Hematopoietic multipotent progenitor cell treated with erythropoietin and hydrocortisone succinate and interleukin-3 and kit ligand, for 4 days (in vitro differentiated cells): ENCODE data around the gene CNN2.

ENCODE experiments used
- DNase-seq: peaks from one replicate; pipeline ENCODE4 v3.0.0-alpha.2; 2015

Gene CNN2

GRCh38 chr19:1032264-1032867, 6.0 kb downstream of the CNN2 start:
- DNase-seq = no peak

GRCh38 chr19:1035998-1036621, 9.7 kb downstream of the CNN2 start:
- no peak for DNase-seq

GRCh38 chr19:1037621-1038064, 11.2 kb downstream of the CNN2 start:
- no peak for DNase-seq

- DNase-seq = no peak
These were observed 12.7 kb downstream of the CNN2 start for GRCh38 chr19:1038978-1039645.

- peak; percentile 99 for DNase-seq
These were observed 13.5 kb downstream of the CNN2 start, which contains the start of gene ABCA7 for GRCh38 chr19:1039646-1040475. TSS of gene ABCA7 (plus strand) at chr19:1040107. CDS start at chr19:1041362, 1,255 bp downstream.

- DNase-seq = peak; percentile 97
These were observed 14.3 kb downstream of the CNN2 start for GRCh38 chr19:1040476-1041271.

GRCh38 chr19:1041272-1041834, 14.9 kb downstream of the CNN2 start:
- no peak for DNase-seq

GRCh38 chr19:1041835-1042685, 15.7 kb downstream of the CNN2 start:
- no peak for DNase-seq

- DNase-seq = no peak
These were observed 16.5 kb downstream of the CNN2 start for GRCh38 chr19:1042689-1043511.

GRCh38 chr19:1045247-1045603, 18.8 kb downstream of the CNN2 start:
- peak; percentile 87 for DNase-seq

- no peak for DNase-seq
These were observed 19.8 kb downstream of the CNN2 start for GRCh38 chr19:1046117-1046626.

- peak; percentile 59 for DNase-seq
These were observed 20.7 kb downstream of the CNN2 start for GRCh38 chr19:1046836-1047695.

- no peak for DNase-seq
These were observed 21.3 kb downstream of the CNN2 start for GRCh38 chr19:1047696-1048147.

- no peak for DNase-seq
These were observed 22.7 kb downstream of the CNN2 start for GRCh38 chr19:1049106-1049505.

GRCh38 chr19:1049800-1050199, 23.4 kb downstream of the CNN2 start:
- DNase-seq = peak; percentile 37

GRCh38 chr19:1050989-1051788, 24.8 kb downstream of the CNN2 start:
- DNase-seq = no peak

- DNase-seq = no peak
These were observed 25.4 kb downstream of the CNN2 start for GRCh38 chr19:1051791-1052190.
